GM13976 (cell line): ENCODE results near the gene POLR1G.

Experiments
- DNase-seq: peaks from one replicate; pipeline ENCODE4 v3.0.0; 2012; ENCODE audit warnings: low spot score
- CTCF ChIP-seq: IDR thresholded peaks from 2 replicates; pipeline ENCODE4 v1.5.1; 2012; ENCODE audit warnings: borderline replicate concordance, mild to moderate bottlenecking; ENCODE audit not compliant: insufficient read depth; ENCODE audit errors: extremely low read depth, missing control alignments, control extremely low read depth
- in situ Hi-C: fragments of 300-500 bp; cut with MboI; formaldehyde crosslinking; loops from one replicate; pipeline ENCODE4 v1.12.0; 2022; ENCODE audit warnings: low sequenced_read_pairs, mixed read lengths, inconsistent platforms; ENCODE audit not compliant: unreplicated experiment

The POLR1G gene

GRCh38 chr19:45406226-45407090, at the start of gene POLR1G:
POLR1G (plus strand) TSS chr19:45406644; CDS start chr19:45406697, 53 bp downstream.
- DNase-seq = peak; percentile 92
- no peak for TF ChIP-seq CTCF
- in situ Hi-C loops = no loop called here

GRCh38 chr19:45356760-45357444, 49.5 kb upstream of the POLR1G start:
- in situ Hi-C loops = no loop called here
- no peak for DNase-seq
- TF ChIP-seq CTCF = no peak

GRCh38 chr19:45357445-45357783, 49.0 kb upstream of the POLR1G start:
- TF ChIP-seq CTCF = no peak
- in situ Hi-C loops = no loop called here
- no peak for DNase-seq

- DNase-seq = no peak
- TF ChIP-seq CTCF = no peak
- in situ Hi-C loops = no loop called here
Observed at GRCh38 chr19:45358213-45358792, 48.1 kb upstream of the POLR1G start.

GRCh38 chr19:45361608-45362007, 44.8 kb upstream of the POLR1G start:
- in situ Hi-C loops = no loop called here
- no peak for DNase-seq
- TF ChIP-seq CTCF = no peak

GRCh38 chr19:45362291-45362690, 44.2 kb upstream of the POLR1G start:
- DNase-seq = no peak
- in situ Hi-C loops = no loop called here
- no peak for TF ChIP-seq CTCF
